Tibial nerve (tissue), 4 donors: ENCODE measurements around the gene ZDHHC20.

Experiments used
- EP300 ChIP-seq, 2 donors: sonication (generic); formaldehyde crosslinking; IDR thresholded peaks; one replicate each; pipeline ENCODE4 v1.6.1; 2017; ENCODE audit warnings: antibody characterized with exemption in 2 of 2, mild to moderate bottlenecking in 1 of 2
- POLR2A ChIP-seq, 2 donors: fragments of 450-650 bp; IDR thresholded peaks; one replicate each; pipeline ENCODE4 v1.6.1; 2017; ENCODE audit warnings: antibody characterized with exemption in 2 of 2, mild to moderate bottlenecking in 2 of 2, moderate library complexity in 2 of 2
- TF ChIP-seq, protein P1 (sequence below), 5 experiments: fragments of 200-600 bp in 3 of 5; fragments of 450-650 bp in 2 of 5; sonication (generic) in 3 of 5; IDR thresholded peaks; one replicate each; pipeline ENCODE4 v1.5.1; 2016 to 2019; ENCODE audit warnings: antibody characterized with exemption in 5 of 5, mild to moderate bottlenecking in 3 of 5, moderate library complexity in 2 of 5

- TF ChIP-seq, protein P1, sequence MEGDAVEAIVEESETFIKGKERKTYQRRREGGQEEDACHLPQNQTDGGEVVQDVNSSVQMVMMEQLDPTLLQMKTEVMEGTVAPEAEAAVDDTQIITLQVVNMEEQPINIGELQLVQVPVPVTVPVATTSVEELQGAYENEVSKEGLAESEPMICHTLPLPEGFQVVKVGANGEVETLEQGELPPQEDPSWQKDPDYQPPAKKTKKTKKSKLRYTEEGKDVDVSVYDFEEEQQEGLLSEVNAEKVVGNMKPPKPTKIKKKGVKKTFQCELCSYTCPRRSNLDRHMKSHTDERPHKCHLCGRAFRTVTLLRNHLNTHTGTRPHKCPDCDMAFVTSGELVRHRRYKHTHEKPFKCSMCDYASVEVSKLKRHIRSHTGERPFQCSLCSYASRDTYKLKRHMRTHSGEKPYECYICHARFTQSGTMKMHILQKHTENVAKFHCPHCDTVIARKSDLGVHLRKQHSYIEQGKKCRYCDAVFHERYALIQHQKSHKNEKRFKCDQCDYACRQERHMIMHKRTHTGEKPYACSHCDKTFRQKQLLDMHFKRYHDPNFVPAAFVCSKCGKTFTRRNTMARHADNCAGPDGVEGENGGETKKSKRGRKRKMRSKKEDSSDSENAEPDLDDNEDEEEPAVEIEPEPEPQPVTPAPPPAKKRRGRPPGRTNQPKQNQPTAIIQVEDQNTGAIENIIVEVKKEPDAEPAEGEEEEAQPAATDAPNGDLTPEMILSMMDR (IDR thresholded peaks at IDR 0.05): no peak
- TF ChIP-seq EP300 (IDR thresholded peaks at IDR 0.05) (no peak), POLR2A (IDR thresholded peaks at IDR 0.05) (no peak)
Measured at GRCh38 chr13:21470785-21471184, 11.7 kb upstream of the ZDHHC20 start.
